Measurements from ENCODE around the gene VPS41. TPM values are rescaled to one million over a fixed set of nuclear protein-coding genes. Genes with fewer than 3 reads are reported as not detected.
"Not testable (repeated sequence)": the region's sequence is repeated elsewhere in the genome, so short reads cannot be mapped to it uniquely, and the experiment has no call there.

The VPS41 gene
- total RNA-seq, result 10 to 100 TPM; 74.3 to 79.7 TPM

GRCh38 chr7:38908759-38909335, at the start of gene VPS41:
TSS of gene VPS41 (minus strand) at chr7:38909191. CDS start at chr7:38909174, 17 bp downstream.
- peak within 1 kb of the TSS; percentile 80 to 95 for H3K27ac Mint-ChIP-seq
- no peaks in the 10 kb centered on the region for H3K9me3 Mint-ChIP-seq
- H3K36me3 Mint-ChIP-seq, result no peaks in the 10 kb centered on the region
- H3K4me1 Mint-ChIP-seq (ENCODE audit: low read depth in 2 of 2), result peaks cover 16 to 33% of the 10 kb centered on the region in 2 donors
- H3K27me3 Mint-ChIP-seq, result peaks cover 3 to 13% of the 10 kb centered on the region in 2 donors
- ATAC-seq (peak; percentile 95 to 99), DNase-seq (ENCODE audit: low spot score) (peak; percentile 81)
- H3K4me3 Mint-ChIP-seq, result peak within 1 kb of the TSS; percentile 97

GRCh38 chr7:38955892-38956291, 46.9 kb upstream of the VPS41 start:
- ATAC-seq (no peak), DNase-seq (ENCODE audit: low spot score) (no peak)
- H3K4me1 Mint-ChIP-seq (ENCODE audit: low read depth in 2 of 2), result no peaks in the 10 kb centered on the region
- no peaks in the 10 kb centered on the region for H3K36me3 Mint-ChIP-seq
- H3K9me3 Mint-ChIP-seq, result no peaks in the 10 kb centered on the region
- H3K27me3 Mint-ChIP-seq, result peaks cover 23 to 58% of the 10 kb centered on the region in 2 donors
- no peak overlapping the region for H3K27ac Mint-ChIP-seq
- H3K4me3 Mint-ChIP-seq, result no peak overlapping the region

GRCh38 chr7:38953971-38954370, 45.0 kb upstream of the VPS41 start:
- Mint-ChIP-seq H3K4me1 (ENCODE audit: low read depth in 2 of 2) (no peaks in the 10 kb centered on the region), H3K36me3 (no peaks in the 10 kb centered on the region), H3K9me3 (no peaks in the 10 kb centered on the region), H3K27ac (no peak overlapping the region), H3K4me3 (no peak overlapping the region), H3K27me3 (peaks cover 20 to 54% of the 10 kb centered on the region in 2 donors)
- DNase-seq (ENCODE audit: low spot score) (no peak), ATAC-seq (no peak)

GRCh38 chr7:38953227-38953626, 44.2 kb upstream of the VPS41 start:
- DNase-seq (ENCODE audit: low spot score), result no peak
- H3K36me3 Mint-ChIP-seq, result no peaks in the 10 kb centered on the region
- no peak for ATAC-seq
- H3K9me3 Mint-ChIP-seq, result no peaks in the 10 kb centered on the region
- peaks cover 21 to 49% of the 10 kb centered on the region in 2 donors for H3K27me3 Mint-ChIP-seq
- H3K4me3 Mint-ChIP-seq, result no peak overlapping the region
- H3K4me1 Mint-ChIP-seq (ENCODE audit: low read depth in 2 of 2), result no peaks in the 10 kb centered on the region
- no peak overlapping the region for H3K27ac Mint-ChIP-seq

GRCh38 chr7:38951213-38951612, 42.2 kb upstream of the VPS41 start:
- H3K4me3 Mint-ChIP-seq, result no peak overlapping the region
- no peaks in the 10 kb centered on the region for H3K9me3 Mint-ChIP-seq
- ATAC-seq, result no peak

GRCh38 chr7:38950309-38950708, 41.3 kb upstream of the VPS41 start:
- ATAC-seq (no peak), DNase-seq (ENCODE audit: low spot score) (no peak)
- no peaks in the 10 kb centered on the region for H3K4me1 Mint-ChIP-seq (ENCODE audit: low read depth in 2 of 2)
- no peak overlapping the region for H3K27ac Mint-ChIP-seq
- H3K36me3 Mint-ChIP-seq, result no peaks in the 10 kb centered on the region
- H3K27me3 Mint-ChIP-seq, result peaks cover 20 to 50% of the 10 kb centered on the region in 2 donors
- no peaks in the 10 kb centered on the region for H3K9me3 Mint-ChIP-seq
- no peak overlapping the region for H3K4me3 Mint-ChIP-seq

More at GRCh38 chr7:38951213-38951612, 42.2 kb upstream of the VPS41 start:
- H3K27me3 Mint-ChIP-seq, result peaks cover 24 to 54% of the 10 kb centered on the region in 2 donors
- DNase-seq (ENCODE audit: low spot score), result no peak
- no peak overlapping the region for H3K27ac Mint-ChIP-seq
- no peaks in the 10 kb centered on the region for H3K4me1 Mint-ChIP-seq (ENCODE audit: low read depth in 2 of 2)
- H3K36me3 Mint-ChIP-seq, result no peaks in the 10 kb centered on the region

- not testable (repeated sequence) for H3K36me3 Mint-ChIP-seq; ATAC-seq; H3K4me1 Mint-ChIP-seq (ENCODE audit: low read depth in 2 of 2); H3K27ac Mint-ChIP-seq; H3K9me3 Mint-ChIP-seq; DNase-seq (ENCODE audit: low spot score); H3K4me3 Mint-ChIP-seq
- peaks cover 16 to 41% of the 10 kb centered on the region in 2 donors for H3K27me3 Mint-ChIP-seq
These were observed 38.5 kb upstream of the VPS41 start for GRCh38 chr7:38947541-38947940.

- ATAC-seq (no peak), DNase-seq (ENCODE audit: low spot score) (no peak)
- no peaks in the 10 kb centered on the region for H3K36me3 Mint-ChIP-seq
- H3K4me3 Mint-ChIP-seq, result no peak overlapping the region
- no peak overlapping the region for H3K27ac Mint-ChIP-seq
- no peaks in the 10 kb centered on the region for H3K9me3 Mint-ChIP-seq
- H3K27me3 Mint-ChIP-seq, result peaks cover 14 to 28% of the 10 kb centered on the region in 2 donors
- H3K4me1 Mint-ChIP-seq (ENCODE audit: low read depth in 2 of 2), result no peaks in the 10 kb centered on the region
These were observed 33.5 kb upstream of the VPS41 start for GRCh38 chr7:38942431-38943051.

GRCh38 chr7:38940774-38941173, 31.8 kb upstream of the VPS41 start:
- H3K36me3 Mint-ChIP-seq, result no peaks in the 10 kb centered on the region
- H3K4me1 Mint-ChIP-seq (ENCODE audit: low read depth in 2 of 2), result no peaks in the 10 kb centered on the region
- peaks cover 13 to 27% of the 10 kb centered on the region in 2 donors for H3K27me3 Mint-ChIP-seq
- ATAC-seq, result no peak
- no peak overlapping the region for H3K4me3 Mint-ChIP-seq
- no peak for DNase-seq (ENCODE audit: low spot score)
- no peaks in the 10 kb centered on the region for H3K9me3 Mint-ChIP-seq
- no peak overlapping the region for H3K27ac Mint-ChIP-seq

GRCh38 chr7:38938589-38938988, 29.6 kb upstream of the VPS41 start:
- no peak for ATAC-seq
- no peak for DNase-seq (ENCODE audit: low spot score)
- H3K27ac Mint-ChIP-seq, result no peak overlapping the region
- no peak overlapping the region for H3K4me3 Mint-ChIP-seq
- H3K9me3 Mint-ChIP-seq, result no peaks in the 10 kb centered on the region
- H3K27me3 Mint-ChIP-seq, result peaks cover 13 to 27% of the 10 kb centered on the region in 2 donors
- no peaks in the 10 kb centered on the region for H3K36me3 Mint-ChIP-seq
- no peaks in the 10 kb centered on the region for H3K4me1 Mint-ChIP-seq (ENCODE audit: low read depth in 2 of 2)

- no peak for ATAC-seq
- no peak overlapping the region for H3K4me3 Mint-ChIP-seq
- H3K27ac Mint-ChIP-seq, result no peak overlapping the region
- H3K9me3 Mint-ChIP-seq, result no peaks in the 10 kb centered on the region
- no peaks in the 10 kb centered on the region for H3K36me3 Mint-ChIP-seq
- DNase-seq (ENCODE audit: low spot score), result no peak
- H3K4me1 Mint-ChIP-seq (ENCODE audit: low read depth in 2 of 2), result no peaks in the 10 kb centered on the region
- peaks cover 13 to 25% of the 10 kb centered on the region in 2 donors for H3K27me3 Mint-ChIP-seq
These were observed 29.1 kb upstream of the VPS41 start for GRCh38 chr7:38938001-38938485.

- peaks cover 11 to 16% of the 10 kb centered on the region in 2 donors for H3K27me3 Mint-ChIP-seq
- ATAC-seq, result no peak
- peaks cover 0 to 4% of the 10 kb centered on the region in 2 donors for H3K4me1 Mint-ChIP-seq (ENCODE audit: low read depth in 2 of 2)
- no peaks in the 10 kb centered on the region for H3K9me3 Mint-ChIP-seq
- no peak overlapping the region for H3K27ac Mint-ChIP-seq
- DNase-seq (ENCODE audit: low spot score), result no peak
- no peak overlapping the region for H3K4me3 Mint-ChIP-seq
- H3K36me3 Mint-ChIP-seq, result no peaks in the 10 kb centered on the region
These were observed 27.6 kb upstream of the VPS41 start for GRCh38 chr7:38936641-38937040.

GRCh38 chr7:38934536-38934935, 25.5 kb upstream of the VPS41 start:
- ATAC-seq (no peak), DNase-seq (ENCODE audit: low spot score) (no peak)
- no peak overlapping the region for H3K4me3 Mint-ChIP-seq
- no peak overlapping the region for H3K27ac Mint-ChIP-seq
- H3K9me3 Mint-ChIP-seq, result no peaks in the 10 kb centered on the region
- peaks cover 14 to 16% of the 10 kb centered on the region in 2 donors for H3K27me3 Mint-ChIP-seq
- H3K36me3 Mint-ChIP-seq, result no peaks in the 10 kb centered on the region
- H3K4me1 Mint-ChIP-seq (ENCODE audit: low read depth in 2 of 2), result peaks cover 0 to 4% of the 10 kb centered on the region in 2 donors

GRCh38 chr7:38934051-38934450, 25.1 kb upstream of the VPS41 start:
- peaks cover 11 to 15% of the 10 kb centered on the region in 2 donors for H3K27me3 Mint-ChIP-seq
- H3K36me3 Mint-ChIP-seq, result no peaks in the 10 kb centered on the region
- no peak overlapping the region for H3K4me3 Mint-ChIP-seq
- no peaks in the 10 kb centered on the region for H3K9me3 Mint-ChIP-seq
- peaks cover 0 to 4% of the 10 kb centered on the region in 2 donors for H3K4me1 Mint-ChIP-seq (ENCODE audit: low read depth in 2 of 2)
- DNase-seq (ENCODE audit: low spot score), result no peak
- H3K27ac Mint-ChIP-seq, result no peak overlapping the region
- no peak for ATAC-seq

All from natural killer cell treated with Interleukin-12 subunit alpha and Interleukin-12 subunit beta and Interleukin-15 and Interleukin-18, amount 100 ng/mL, for 72 hours (primary cell).